GM21529 (cell line): ENCODE results near the gene SPEN.
"Not testable (repeated sequence)": the region's sequence is repeated elsewhere in the genome, so short reads cannot be mapped to it uniquely, and the experiment has no call there.

Experiments
- ATAC-seq: cut with Tn5 transposase; IDR thresholded peaks from one replicate; pipeline ENCODE4 v1.9.1; 2021; ENCODE audit not compliant: unreplicated experiment

Gene SPEN

GRCh38 chr1:15833069-15833679 is 14.3 kb upstream of the SPEN start:
- no peak for ATAC-seq

- ATAC-seq, result no peak
These were observed 13.6 kb upstream of the SPEN start for GRCh38 chr1:15833842-15834405.

GRCh38 chr1:15834406-15835204 is 12.9 kb upstream of the SPEN start:
- ATAC-seq, result peak; percentile 39

GRCh38 chr1:15835205-15835740 is 12.2 kb upstream of the SPEN start:
- ATAC-seq, result peak; percentile 8

GRCh38 chr1:15835741-15836510 is 11.6 kb upstream of the SPEN start:
- ATAC-seq, result peak; percentile 43

GRCh38 chr1:15836511-15836771 is 11.1 kb upstream of the SPEN start:
- not testable (repeated sequence) for ATAC-seq

GRCh38 chr1:15836772-15837669 is 10.5 kb upstream of the SPEN start:
- ATAC-seq, result no peak

- ATAC-seq, result no peak
These were observed 9.6 kb upstream of the SPEN start for GRCh38 chr1:15837931-15838330.

- ATAC-seq, result no peak
These were observed 8.8 kb upstream of the SPEN start for GRCh38 chr1:15838721-15839120.

- ATAC-seq, result no peak
These were observed 3.5 kb upstream of the SPEN start for GRCh38 chr1:15843826-15844572.

GRCh38 chr1:15846056-15846455 is 1.5 kb upstream of the SPEN start:
- ATAC-seq, result not testable (repeated sequence)

- no peak for ATAC-seq
These were observed 311 bp downstream of the SPEN start for GRCh38 chr1:15847893-15848142.

GRCh38 chr1:15848143-15848928 is 829 bp downstream of the SPEN start:
- peak; percentile 16 for ATAC-seq

GRCh38 chr1:15848929-15849774 is 1.6 kb downstream of the SPEN start:
- ATAC-seq, result no peak

GRCh38 chr1:15849775-15850324 is 2.3 kb downstream of the SPEN start:
- no peak for ATAC-seq

GRCh38 chr1:15850471-15851001 is 3.0 kb downstream of the SPEN start:
- no peak for ATAC-seq

- ATAC-seq, result no peak
These were observed 3.9 kb downstream of the SPEN start for GRCh38 chr1:15851210-15852035.
